GM04503 (cell line): Measurements from ENCODE around the gene HIPK1.
"Not testable (repeated sequence)": the region's sequence is repeated elsewhere in the genome, so short reads cannot be mapped to it uniquely, and the experiment has no call there.

Experiments used
- DNase-seq: peaks from one replicate; pipeline ENCODE4 v3.0.0-alpha.2; 2012; ENCODE audit warnings: low read depth

Gene HIPK1

DNA sequence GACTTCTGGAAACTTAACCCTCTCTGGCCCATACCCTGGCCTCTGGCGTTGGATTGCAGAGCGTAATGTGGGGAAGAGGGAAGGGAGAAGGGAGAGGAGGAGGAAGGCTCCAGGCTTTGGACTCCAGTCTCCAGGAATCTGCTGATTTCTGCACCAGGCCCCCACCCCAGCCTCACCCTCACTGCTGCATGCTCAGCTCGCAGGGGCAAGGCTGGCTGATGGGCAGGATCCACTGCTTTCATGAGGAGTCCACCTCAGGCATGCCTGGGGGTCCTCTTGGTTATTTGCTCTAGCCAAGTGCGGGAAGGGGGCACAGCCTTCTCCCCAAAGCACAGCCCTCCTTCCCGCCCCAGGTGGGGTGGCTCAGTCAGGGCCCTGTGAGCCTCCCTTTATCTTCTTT lies 53.8 kb downstream of the HIPK1 start:
- no peak for DNase-seq

DNA sequence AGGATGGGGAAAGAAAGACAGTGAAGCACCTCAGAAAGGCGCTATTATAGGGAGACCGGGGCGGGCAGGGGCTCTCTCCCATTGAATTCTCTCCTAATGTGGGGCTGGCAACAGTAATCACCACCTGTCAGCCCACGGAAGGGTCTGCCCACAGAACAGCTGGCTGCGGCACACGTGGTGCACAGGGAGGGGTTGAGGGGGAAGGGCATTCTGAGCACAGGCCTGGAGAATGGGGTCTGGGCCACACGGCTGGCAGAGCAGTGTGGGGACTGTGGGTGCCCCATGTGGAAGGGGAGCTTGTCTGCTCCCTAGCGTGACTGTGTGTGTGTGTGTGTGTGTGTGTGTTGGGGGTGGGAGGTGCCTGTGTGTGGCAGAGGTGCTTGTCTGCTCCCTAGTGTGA lies 54.3 kb downstream of the HIPK1 start:
- no peak for DNase-seq

DNA sequence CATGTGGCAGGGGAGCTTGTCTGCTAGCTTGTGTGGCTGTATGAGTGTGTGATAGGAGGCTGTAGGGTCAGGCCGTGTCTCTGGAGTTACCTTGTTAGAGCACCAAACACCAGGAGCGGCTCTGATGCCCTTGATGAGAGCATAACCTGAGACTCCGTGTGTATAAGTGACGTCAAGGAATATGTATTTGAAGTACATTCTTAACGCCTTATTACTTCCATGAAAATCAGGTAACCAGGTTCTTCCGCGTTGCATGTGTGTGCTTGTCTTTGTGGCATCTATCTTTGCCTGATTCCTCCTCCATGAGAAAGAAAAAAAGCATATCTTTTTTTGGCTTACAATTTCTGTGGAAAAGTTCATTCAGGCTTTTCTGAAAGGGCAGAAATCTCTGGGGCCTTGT lies 54.7 kb downstream of the HIPK1 start:
- no peak for DNase-seq

DNA sequence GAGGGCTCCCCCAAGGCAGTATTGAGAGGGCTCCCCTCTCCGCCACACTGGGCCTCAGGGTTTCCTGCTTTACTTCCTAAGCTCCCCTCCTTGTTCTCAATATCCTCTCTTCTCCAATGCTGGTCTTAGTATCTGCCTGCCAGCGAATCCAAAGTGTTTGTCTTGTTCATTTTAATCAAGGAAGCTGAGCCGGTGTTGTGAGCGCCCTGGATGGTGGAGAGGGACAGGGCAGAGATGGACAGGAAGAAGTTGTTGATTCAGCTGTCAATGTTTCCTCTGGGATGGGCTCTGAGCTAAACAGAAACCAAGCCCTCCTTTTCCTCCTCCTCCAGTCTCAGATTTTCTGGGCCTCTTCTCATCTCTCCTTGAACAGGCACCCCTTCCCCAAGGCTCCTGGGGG lies 55.6 kb downstream of the HIPK1 start:
- DNase-seq = no peak

DNA sequence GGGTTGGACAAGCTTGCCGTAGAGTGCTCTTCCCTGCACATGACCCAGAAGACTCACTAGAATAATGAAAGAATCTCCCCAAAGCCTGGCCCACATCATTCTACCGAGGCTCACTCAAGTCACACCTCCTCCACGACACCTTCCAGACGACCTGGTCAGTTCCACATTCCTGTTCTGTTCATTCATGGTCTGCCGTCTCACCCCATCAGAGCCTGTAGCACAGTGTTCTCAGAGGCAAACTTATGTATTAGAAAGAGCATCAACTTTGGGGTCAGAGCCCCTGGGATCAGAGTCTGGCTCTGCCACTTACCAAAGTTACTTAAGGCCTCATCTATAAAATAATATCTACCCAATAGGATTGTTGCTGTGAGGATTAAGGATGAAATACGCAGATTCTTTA lies 57.7 kb downstream of the HIPK1 start:
- no peak for DNase-seq

DNA sequence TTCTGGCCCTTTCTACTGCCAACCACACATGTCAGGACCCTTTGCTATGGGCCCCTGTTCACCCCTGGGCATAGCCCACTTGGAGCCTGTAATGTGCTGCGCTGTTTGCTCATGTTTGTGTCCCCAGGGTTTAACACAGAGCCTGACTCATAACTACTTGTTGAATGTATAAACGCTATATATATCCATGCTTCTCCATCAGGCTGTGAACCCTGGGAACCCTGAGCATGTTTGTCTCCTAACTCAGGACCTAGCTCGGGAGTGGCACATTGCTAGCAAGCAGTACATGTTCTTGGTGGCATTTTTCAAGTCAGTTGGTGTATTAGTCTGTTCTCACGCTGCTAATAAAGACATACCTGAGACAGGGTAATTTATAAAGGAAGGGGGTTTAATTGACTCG lies 58.1 kb downstream of the HIPK1 start:
- no peak for DNase-seq

DNA sequence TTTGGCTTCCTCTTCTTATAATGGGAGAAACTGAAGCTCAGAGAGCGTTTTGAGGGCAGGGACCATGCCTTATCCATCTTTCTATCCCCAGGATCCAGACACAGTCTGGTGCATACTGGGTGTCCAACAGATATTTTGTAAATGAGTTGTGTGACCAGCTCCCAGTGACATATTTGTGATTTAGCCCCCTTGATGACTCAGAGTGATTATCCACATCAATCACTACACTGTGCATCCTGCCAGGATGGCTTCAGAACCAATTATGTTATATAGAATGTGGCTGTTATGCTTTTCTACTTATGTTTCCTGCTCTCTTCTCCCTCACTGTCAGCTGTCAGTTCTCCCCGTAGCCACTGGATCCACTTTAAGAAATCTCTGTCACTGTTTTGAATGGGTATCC lies 61.4 kb downstream of the HIPK1 start:
- no peak for DNase-seq

DNA sequence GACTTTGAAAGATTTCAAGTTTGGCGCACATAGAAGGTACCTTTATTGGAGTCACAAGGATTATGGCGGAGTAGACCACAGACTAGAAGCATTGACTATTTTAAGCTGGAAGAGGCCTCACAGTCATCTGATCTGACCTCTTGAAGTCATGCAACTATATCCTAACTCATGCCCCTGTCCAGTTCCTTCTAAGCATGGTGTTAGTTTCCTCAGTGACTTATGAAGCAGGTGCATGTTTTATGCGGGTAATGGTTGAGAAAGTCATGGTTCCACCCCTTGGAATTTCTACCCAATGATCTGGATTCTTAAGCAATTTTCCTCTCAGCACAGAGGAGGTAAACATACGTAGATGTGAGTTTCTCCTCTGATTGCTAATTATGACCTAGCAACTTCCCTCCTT lies 61.8 kb downstream of the HIPK1 start:
- DNase-seq = no peak

DNA sequence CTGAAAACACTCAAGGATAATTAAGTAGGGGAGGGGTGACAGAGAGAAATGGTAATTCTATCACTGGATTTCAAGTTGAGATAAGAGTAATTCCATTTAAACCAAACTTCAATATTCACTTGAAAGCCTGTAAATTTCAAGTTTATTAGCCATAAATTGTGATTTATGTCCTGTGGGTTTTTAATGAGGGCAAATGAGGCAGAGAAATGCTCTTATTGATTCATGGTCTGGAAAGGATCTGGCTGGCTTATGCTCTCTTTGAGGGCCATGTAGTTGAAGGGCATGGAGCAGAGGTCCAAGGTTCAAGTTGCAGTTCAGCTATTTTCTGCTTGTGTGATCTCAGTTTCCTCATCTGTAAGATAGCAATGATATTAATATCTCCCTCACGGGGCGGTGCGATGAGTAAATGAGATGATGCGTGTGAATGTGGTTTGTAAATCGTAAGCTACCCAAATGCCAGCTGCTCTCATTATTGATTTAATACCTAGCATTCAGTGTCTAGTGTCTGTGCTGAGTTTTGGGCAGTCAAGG lies 62.4 kb downstream of the HIPK1 start:
- DNase-seq = no peak

DNA sequence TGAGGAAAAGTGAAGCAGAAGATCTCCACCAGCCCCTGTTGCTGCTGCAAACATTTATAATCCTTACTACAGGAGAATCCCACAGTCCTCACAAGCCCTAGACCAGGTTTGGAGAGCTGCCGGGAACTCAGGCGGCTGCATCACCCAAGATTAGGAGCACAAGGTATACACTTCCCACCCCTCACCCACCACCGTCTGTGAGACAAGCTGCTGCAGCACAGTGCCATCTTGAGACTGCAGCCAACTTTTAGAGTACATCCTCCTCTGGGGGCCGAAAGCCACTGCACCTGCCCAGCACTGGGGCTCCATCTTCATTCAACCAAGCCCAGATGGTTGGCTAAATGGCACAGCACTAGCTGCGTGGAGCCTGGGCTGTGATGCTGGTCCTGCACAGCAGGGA lies 63.9 kb downstream of the HIPK1 start:
- DNase-seq = no peak

DNA sequence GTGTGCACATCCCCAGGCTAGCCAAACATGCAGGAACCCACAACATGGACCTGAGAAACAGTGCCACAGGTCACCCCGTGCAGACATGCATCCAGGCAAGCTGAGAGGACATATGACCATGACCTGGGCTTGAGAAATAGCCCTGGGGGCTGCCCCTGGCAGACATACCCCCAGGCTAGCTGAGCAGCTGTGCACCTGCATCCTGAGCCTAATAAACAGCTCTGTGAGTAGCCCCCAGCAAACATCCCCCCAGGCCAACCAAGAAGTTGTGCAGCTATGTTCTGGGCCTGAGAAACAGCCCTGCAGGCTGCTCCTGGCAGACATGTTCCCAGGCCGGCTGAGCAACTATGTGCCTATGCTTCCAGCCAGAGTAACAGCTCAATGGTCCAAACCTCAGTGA lies 64.6 kb downstream of the HIPK1 start:
- DNase-seq = no peak

DNA sequence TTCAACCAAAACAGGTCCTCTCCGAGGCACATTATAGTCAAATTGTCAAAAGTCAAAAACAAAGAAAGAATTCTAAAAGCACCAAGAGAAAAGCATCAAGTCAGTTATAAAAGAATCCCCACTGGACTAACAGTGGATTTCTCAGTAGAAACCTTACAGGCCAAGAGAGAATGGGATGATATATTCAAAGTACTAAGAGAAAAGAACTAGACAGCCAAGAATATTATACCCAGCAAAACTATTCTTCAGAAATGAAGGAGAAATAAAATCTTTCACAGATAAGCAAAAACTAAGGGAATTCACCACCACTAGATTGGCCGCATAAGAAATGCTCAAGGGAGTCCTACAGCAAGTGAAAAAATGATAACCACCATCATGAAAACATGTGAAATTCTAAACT lies 66.3 kb downstream of the HIPK1 start:
- no peak for DNase-seq

DNA sequence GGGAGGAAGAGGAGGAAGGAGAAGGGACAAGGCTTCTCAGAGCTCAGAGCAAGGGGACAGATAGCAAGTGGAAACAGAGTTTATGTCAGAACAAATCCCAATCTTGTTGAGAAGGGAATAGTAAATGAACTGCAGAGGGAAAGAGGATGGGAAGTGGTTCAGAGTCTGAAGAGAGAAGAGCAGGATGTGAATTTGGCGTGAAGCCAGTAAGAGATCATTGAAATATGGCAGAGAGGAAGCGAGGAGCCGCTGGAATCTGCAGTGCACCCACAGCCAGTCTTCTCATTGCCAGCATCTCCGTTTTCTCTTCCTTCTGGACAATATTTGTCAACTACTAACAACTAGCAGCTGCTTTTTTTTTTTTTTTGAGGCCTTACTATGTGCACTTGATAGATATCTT lies 69.2 kb downstream of the HIPK1 start:
- no peak for DNase-seq

DNA sequence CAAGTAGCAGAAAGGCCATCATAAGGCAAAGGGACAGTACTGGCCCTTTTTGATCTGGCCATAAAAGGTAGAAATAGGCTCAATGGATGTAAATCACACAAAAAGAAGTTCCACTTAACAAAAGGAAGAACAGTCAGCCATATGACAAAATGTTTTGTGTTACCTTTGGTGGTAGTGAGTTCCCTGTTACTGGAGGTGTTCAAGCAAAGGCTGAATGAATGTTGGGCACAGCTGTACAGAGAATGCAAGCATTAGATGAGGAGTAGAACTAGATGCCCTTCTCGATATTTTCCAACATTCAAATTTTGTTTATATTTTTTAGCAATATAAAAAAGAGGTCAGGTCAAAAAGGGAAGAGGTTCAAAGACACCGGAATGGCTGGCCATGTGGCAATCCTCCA lies 70.1 kb downstream of the HIPK1 start:
- no peak for DNase-seq

DNA sequence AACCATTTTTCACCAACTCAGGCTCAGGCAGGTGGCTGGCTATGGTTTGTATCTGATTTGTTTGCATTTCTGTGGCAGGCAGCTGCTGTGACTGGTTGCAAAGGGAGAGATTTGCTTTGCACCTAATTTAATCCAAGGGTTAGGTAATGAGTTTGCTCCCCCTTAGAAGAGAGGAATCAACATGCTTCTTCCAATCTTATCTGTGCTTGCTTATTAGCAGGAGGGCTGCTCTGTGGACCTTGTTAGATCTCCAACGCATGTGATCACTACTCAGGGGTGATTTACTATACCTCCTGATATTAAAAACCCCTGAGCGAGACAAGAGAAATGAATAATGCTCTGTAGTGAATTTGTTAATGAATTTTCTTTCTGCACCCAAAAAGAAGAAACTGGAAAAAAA lies 70.7 kb downstream of the HIPK1 start:
- no peak for DNase-seq

DNA sequence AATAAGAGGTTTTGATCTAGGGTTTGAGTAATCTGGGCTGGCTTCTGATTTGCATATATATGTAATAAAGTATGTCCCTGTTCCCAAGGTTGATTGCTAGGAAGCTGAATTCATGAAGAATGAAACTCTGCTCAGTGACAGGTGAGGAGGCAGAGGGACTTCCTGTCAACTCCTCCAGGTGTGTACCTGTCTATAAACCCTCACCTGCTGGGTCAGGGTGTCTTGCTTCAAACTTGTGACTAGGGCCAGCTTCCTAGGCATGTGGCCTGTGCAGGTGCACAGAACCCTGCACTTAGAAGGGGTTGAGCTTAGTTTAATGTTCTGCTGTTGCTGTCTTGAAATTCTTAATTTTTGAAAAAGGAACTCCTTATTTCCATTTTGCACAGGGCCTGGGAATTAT lies 71.3 kb downstream of the HIPK1 start:
- DNase-seq = no peak

DNA sequence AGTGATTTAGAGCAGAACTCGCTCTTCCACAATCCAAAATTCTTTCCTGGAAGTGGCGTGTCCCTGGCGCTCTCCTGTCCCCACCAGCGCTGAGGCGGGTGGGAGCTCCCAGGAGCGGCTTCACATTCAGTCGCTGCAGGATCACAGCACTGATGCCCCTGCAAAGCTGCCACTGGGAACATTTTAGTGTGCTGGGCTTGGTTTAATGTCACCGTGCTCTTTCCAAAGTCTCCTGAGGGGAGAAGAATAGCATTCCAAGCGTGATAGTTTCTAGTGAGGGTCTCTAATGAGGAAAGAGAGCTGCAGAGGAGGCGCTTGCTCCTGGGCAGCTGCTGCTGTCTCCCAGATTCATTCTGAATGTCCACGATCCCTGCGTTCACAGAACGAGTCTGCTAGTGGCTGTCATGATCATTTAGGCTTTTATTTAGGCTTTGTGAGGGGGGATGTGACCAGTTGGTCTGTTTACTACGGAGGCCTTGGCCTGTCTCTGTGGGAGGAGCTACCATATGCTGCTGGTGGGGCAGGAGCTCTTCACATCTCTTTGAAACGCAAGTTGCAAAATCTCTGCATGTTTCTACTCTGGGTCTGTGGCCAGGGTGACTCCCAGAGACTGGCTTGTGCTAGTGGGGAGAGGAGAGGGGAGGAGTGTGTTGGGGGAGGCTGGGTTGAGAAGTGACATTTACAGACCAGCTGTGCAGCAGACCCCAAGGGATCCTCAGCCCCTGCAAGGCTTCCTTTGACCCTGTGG lies 73.5 kb downstream of the HIPK1 start:
- DNase-seq = peak; percentile 37

DNA sequence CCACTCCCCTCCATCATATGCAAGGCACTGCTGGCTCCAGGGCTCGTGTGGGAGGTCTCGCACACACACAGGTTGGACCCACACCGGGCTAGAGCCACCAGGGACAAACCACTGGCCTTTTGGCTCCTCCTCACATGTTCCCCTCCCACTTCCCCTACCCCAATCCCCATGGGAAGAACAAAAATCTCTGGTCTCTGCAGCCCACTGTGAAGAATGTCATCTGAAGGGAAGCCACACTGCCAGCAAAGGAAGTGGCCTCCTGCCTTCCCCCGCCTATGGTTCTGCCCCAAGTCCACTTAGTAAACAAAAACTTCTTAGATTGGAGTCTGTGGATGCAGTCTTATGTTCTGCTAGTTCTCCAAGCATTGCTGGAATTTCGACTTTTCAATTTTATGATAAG lies 74.3 kb downstream of the HIPK1 start:
- DNase-seq = no peak

DNA sequence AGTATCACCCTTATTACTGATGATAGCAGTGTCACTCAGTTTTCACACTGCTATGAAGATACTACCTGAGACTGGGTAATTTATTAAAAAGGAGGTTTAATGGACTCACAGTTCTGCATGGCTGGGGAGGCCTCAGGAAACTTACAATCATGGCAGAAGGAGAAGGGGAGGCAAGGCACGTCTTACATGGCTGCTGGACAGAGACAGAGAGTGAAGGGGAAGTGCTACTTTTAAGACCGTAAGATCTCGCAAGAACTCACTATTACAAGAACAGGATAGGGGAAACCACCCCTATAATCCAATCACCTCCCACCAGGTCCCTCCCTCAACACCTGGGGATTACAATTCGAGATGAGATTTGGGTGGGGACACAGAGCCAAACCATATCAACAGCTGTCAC lies 77.7 kb downstream of the HIPK1 start:
- DNase-seq = not testable (repeated sequence)

DNA sequence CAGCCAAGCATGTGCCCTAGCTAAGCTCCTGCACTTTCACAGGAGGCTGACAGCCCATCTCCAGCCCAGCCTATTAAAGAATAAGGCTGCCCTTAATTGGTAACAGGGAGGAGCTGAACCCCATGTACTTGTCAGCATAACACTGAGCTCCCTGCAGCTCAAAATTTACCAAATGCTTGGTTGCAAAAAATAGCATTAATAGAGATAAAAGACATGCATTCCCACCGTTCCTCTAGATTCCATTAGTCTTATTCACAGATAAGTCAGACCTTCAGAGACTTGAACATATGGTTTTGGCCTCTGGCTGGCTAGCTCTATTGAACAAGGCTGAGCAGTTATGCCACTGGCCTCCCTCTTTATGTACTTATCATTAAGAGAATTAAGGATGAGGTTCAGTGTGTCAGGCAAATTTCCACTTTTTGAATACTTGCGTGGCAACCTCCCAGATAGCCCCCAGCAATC lies 79.4 kb downstream of the HIPK1 start:
- DNase-seq = no peak

DNA sequence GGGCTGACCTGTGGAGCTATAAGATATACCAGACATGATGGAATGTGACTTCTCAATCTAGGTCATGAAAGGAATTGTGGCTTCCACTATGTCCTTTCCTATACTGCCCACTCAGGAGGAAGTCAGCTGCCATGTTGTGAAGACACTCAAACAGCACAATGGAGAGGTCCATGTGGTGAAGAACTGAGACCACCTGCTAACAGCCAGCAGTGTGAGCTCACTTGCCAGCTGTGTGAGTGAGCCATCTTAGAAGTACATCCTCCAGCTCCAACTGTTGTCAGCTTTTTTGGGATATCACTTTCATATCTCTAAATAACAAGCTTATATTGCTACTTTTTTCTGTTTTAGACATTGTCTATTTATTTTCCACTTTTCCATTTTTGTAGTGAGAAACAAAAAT lies 79.9 kb downstream of the HIPK1 start:
- no peak for DNase-seq

DNA sequence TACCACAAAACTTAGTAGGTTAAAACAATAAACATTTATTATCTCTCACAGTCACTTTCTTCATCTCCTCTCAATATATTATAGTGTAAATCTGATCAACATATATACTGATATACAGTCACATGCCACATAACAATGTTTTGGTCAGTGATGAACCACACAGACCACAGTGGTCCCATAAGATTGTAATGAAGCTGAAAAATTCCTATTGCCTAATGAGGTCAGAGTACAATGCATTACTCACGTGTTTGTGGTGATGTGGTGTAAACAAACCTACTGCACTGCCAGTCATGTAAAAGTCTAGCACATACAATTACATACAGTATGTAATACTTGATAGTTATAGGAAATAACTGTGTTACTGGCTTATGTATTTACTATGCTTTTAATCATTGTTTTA lies 80.3 kb downstream of the HIPK1 start:
- DNase-seq = peak; percentile 32

DNA sequence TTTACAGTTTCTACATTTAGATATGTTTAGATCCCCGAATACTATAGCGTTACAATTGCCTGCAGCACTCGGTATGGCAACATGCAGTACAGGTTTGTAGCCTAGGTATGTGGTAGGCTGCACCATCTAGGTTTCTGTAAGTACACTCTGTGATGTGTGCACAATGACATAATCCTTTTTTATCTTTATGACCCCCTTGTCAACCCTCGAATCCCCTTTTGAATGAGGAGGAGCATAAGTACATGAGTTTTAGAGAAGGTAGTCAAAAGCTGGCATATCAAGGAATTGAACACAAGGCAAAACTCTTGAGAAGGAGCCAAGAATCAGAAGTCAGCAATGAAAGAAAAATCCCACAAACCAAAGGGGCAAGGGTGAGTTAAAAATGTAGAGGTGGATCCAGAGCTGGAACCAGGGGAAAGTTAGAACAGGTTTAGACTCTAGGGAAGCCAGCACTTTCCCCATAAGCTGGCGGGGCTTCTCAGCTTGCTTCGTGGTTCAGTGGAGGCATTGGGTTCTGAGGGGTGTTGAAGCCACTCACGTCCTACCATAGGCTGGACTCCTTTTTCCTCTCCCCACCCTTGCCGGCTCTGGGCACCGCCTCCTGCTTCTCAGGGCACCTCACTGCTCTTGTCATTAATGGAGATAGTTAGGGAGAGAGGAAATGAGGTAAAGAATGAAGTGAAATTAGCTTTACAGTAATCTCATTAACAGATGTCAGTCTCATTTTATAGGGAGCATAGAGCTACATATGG lies 81.5 kb downstream of the HIPK1 start:
- DNase-seq = no peak

DNA sequence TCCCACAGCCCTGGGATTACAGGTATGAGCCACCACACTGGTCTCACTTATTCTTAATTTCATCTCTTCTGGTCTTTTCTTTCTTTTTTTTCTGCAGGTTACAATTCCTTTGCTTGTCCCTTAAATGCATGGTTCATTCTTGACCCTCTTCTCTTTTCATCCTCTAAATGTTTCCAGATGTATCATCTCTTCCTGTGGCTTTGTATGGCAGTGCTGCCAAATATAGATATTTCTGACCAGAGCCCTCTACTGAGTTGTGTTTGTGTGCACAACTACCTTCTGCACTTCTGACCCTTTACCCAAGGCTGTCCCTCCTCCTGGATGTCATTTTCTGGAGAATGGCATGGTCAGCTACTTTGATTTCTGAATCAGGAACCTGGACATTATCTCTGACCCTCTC lies 82.7 kb downstream of the HIPK1 start:
- no peak for DNase-seq
